Upper lobe of left lung (tissue), 6 donors: Measurements from ENCODE around the gene MDC1. TPM values are rescaled to one million over a fixed set of nuclear protein-coding genes. Genes with fewer than 3 reads are reported as not detected.
A peak's percentile ranks its signal among the peaks of the same experiment; 100 is the strongest.

Source experiments
- ATAC-seq, 2 donors: fragments of 200-7000 bp; cut with Tn5 transposase; one replicate each; pipeline ENCODE4 v1.9.1; 2022; ENCODE audit warnings: mild to moderate bottlenecking in 2 of 2, moderate library complexity in 2 of 2; ENCODE audit not compliant: low FRiP score in 2 of 2
- DNase-seq, 2 donors: peaks; one replicate each; pipeline ENCODE4 v3.0.0-alpha.2; 2019 to 2020
- H3K27ac ChIP-seq, 4 donors: fragments of 200-600 bp; sonication (generic); one replicate each; pipeline ENCODE4 v1.5.1; 2016 to 2019
- H3K27me3 ChIP-seq, 4 donors: fragments of 200-600 bp; sonication (generic); one replicate each; pipeline ENCODE4 v1.5.1; 2017 to 2019
- H3K36me3 ChIP-seq, 4 donors: fragments of 200-600 bp; sonication (generic); one replicate each; pipeline ENCODE4 v1.5.1; 2016 to 2019
- H3K4me1 ChIP-seq, 4 donors: fragments of 200-600 bp; sonication (generic); one replicate each; pipeline ENCODE4 v1.5.1; 2018 to 2019
- H3K4me3 ChIP-seq, 4 donors: fragments of 200-600 bp; sonication (generic); one replicate each; pipeline ENCODE4 v1.5.1; 2017 to 2019; ENCODE audit warnings: mild to moderate bottlenecking in 2 of 4, moderate library complexity in 1 of 4
- H3K9me3 ChIP-seq, 4 donors: fragments of 200-600 bp; sonication (generic); one replicate each; pipeline ENCODE4 v1.5.1; 2018 to 2019
- EP300 ChIP-seq, 4 donors: sonication (generic); formaldehyde crosslinking; IDR thresholded peaks; one replicate each; pipeline ENCODE4 v1.5.1; 2017; ENCODE audit warnings: antibody characterized with exemption in 4 of 4, control low read depth in 2 of 4
- POLR2A ChIP-seq, 4 donors: fragments of 450-650 bp; IDR thresholded peaks; one replicate each; pipeline ENCODE4 v1.5.1; 2016 to 2017; ENCODE audit warnings: antibody characterized with exemption in 4 of 4, mild to moderate bottlenecking in 2 of 4
- POLR2AphosphoS5 ChIP-seq, 2 donors: sonication (generic); formaldehyde crosslinking; IDR thresholded peaks; one replicate each; pipeline ENCODE4 v1.5.1; 2017; ENCODE audit warnings: antibody characterized with exemption in 2 of 2
- WGBS, 2 donors: methylation state at CpG; one replicate each; pipeline ENCODE4 v1.1.5; 2017 to 2018; 5-methylcytosine and 5-hydroxymethylcytosine counted together
- total RNA-seq, 6 donors: library from RNA; depleted of rRNA in 4 of 6; stranded (reverse); fragments of >200 nt in 4 of 6; gene quantifications; one replicate each; pipeline versions ENCODE4 v1.1.0 to v1.2.1, GENCODE V29; 2016 to 2021
- TF ChIP-seq, protein P1 (sequence below), 6 experiments: fragments of 450-650 bp in 4 of 6; fragments of 200-600 bp in 2 of 6; sonication (generic) in 2 of 6; IDR thresholded peaks; one replicate each; pipeline ENCODE4 v1.5.1; 2016 to 2019; ENCODE audit warnings: antibody characterized with exemption in 6 of 6
- donor health status: DM: no; HTN: no; CAD: no; lungs with moderate emphysema.
- donor health status: DM: no; HTN: yes; CAD: no; lungs with severe emphysema.

Gene MDC1
- total RNA-seq, 6 donors from 2014 or later, result 13.5 to 33.5 (median 24.2) TPM

DNA sequence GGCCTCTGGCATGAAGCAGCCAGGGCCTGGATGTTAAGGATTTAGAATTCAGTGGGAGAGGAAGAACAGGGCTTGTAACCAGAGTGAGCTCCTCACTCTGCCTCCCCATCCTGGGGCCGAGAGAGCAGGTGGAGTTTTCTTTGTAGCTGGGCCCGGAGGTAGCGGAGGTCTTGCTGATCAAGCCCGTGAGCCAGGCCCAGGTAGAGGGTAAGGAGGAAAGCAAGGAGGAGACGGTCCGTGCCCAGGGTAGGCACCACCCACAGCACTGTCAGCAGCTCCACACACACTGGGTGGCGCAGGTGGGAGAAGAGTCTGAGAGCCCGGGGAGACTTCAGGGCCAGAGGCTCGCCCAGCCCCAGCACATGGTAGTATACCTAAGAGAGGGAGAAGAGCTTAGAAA lies 28.5 kb downstream of the MDC1 start:
- TF ChIP-seq, protein P1, sequence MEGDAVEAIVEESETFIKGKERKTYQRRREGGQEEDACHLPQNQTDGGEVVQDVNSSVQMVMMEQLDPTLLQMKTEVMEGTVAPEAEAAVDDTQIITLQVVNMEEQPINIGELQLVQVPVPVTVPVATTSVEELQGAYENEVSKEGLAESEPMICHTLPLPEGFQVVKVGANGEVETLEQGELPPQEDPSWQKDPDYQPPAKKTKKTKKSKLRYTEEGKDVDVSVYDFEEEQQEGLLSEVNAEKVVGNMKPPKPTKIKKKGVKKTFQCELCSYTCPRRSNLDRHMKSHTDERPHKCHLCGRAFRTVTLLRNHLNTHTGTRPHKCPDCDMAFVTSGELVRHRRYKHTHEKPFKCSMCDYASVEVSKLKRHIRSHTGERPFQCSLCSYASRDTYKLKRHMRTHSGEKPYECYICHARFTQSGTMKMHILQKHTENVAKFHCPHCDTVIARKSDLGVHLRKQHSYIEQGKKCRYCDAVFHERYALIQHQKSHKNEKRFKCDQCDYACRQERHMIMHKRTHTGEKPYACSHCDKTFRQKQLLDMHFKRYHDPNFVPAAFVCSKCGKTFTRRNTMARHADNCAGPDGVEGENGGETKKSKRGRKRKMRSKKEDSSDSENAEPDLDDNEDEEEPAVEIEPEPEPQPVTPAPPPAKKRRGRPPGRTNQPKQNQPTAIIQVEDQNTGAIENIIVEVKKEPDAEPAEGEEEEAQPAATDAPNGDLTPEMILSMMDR (IDR thresholded peaks at IDR 0.05), result no peak
- TF ChIP-seq EP300 (IDR thresholded peaks at IDR 0.05) (no peak), POLR2A (IDR thresholded peaks at IDR 0.05) (no peak), POLR2AphosphoS5 (IDR thresholded peaks at IDR 0.05) (no peak)
- DNase-seq (no peak), ATAC-seq (no peak)
- no peaks in the 10 kb centered on the region for H3K27me3 ChIP-seq
- peak overlapping the region in 1 of 4 donors; percentile 70 for H3K4me3 ChIP-seq
- H3K36me3 ChIP-seq, result no peaks in the 10 kb centered on the region
- 86 to 95% methylated on average over 9 of the region's 9 CpGs for WGBS, 2 donors
- H3K9me3 ChIP-seq, result no peaks in the 10 kb centered on the region
- H3K27ac ChIP-seq, result peak overlapping the region; percentile 99 to 100 (median 99)
- peaks cover 32 to 41% (median 38%) of the 10 kb centered on the region in 4 donors for H3K4me1 ChIP-seq

GRCh38 chr6:30687659-30688431 lies 29.2 kb downstream of the MDC1 start:
- no peaks in the 10 kb centered on the region for H3K9me3 ChIP-seq
- TF ChIP-seq, protein P1 (IDR thresholded peaks at IDR 0.05), result peak in 1 of 6 experiments; percentile 4
- TF ChIP-seq EP300 (IDR thresholded peaks at IDR 0.05) (no peak), POLR2AphosphoS5 (IDR thresholded peaks at IDR 0.05) (no peak), POLR2A (IDR thresholded peaks at IDR 0.05) (peak in 1 of 4 donors; percentile 71)
- no peak for ATAC-seq
- no peaks in the 10 kb centered on the region for H3K36me3 ChIP-seq
- H3K4me1 ChIP-seq, result peaks cover 32 to 45% (median 41%) of the 10 kb centered on the region in 4 donors
- peak overlapping the region; percentile 99 to 100 (median 99) for H3K27ac ChIP-seq
- H3K27me3 ChIP-seq, result no peaks in the 10 kb centered on the region
- peak overlapping the region; percentile 70 to 87 (median 80) for H3K4me3 ChIP-seq
- no peak for DNase-seq
- WGBS, 2 donors, result 28 to 32% methylated on average over 6 to 20 of the region's 22 CpGs

GRCh38 chr6:30686908-30687658 lies 30.0 kb downstream of the MDC1 start:
- ATAC-seq, result peak; percentile 88
- DNase-seq, result peak; percentile 93 to 98
- TF ChIP-seq, protein P1 (IDR thresholded peaks at IDR 0.05), result no peak
- peak; percentile 93 to 97 for TF ChIP-seq POLR2AphosphoS5 (IDR thresholded peaks at IDR 0.05)
- peak in 3 of 4 donors; percentile 44 to 98 (median 81) for TF ChIP-seq EP300 (IDR thresholded peaks at IDR 0.05)
- peak in 2 of 4 donors; percentile 43 to 59 for TF ChIP-seq POLR2A (IDR thresholded peaks at IDR 0.05)
- no peaks in the 10 kb centered on the region for H3K9me3 ChIP-seq
- peaks cover 32 to 51% (median 44%) of the 10 kb centered on the region in 4 donors for H3K4me1 ChIP-seq
- H3K4me3 ChIP-seq, result peak overlapping the region; percentile 70 to 87 (median 80)
- no peaks in the 10 kb centered on the region for H3K27me3 ChIP-seq
- no peaks in the 10 kb centered on the region for H3K36me3 ChIP-seq
- H3K27ac ChIP-seq, result peak overlapping the region; percentile 99 to 100 (median 99)
- WGBS, 2 donors, result 1 to 3% methylated on average over 32 to 40 of the region's 52 CpGs

DNA sequence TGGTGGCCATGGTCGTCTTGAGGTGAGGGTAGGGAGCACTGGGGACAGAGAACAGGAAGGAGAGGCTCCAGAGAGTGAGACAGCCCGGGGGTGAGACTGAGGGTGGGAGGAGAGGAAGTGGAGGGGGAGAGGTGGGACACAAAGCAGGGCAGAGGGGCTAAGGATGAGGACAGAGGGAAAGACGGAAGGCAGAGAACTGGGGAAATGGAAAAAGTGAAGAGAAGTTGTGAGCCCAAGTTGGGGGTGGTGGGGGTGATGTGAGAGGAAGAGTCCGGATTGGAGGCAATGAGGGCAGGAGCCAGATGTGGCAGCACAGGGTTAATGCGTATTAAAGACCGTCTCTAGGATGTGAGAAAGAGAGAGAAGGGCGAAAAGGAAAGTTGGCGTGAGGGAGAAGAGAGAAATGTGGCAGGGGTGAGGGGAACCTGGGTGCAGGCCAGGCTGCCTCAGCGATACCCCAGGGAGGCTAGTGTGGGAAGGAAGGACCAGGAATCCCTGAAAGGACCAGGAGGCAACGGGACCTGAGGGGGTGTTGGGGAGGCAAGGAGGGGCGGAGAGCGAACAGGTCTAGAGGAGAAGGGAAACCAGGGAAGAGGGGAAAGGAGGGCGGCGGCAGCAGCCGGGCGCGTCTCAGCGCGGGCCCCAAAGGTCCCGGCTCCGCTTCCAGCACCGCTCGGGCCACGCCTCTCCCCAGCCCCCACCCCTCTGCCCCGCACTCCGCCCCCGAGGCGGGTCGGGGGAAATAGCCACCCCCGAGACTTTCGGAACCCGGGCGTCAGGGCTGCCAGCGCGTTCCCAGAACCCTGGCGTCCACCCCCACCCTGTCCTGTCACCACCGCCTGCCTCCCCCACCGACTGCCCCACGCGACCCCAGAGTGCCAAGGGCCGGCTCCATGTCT lies 30.8 kb downstream of the MDC1 start, which contains the start of gene PPP1R18:
Gene PPP1R18 (minus strand): TSS at position 637 of the 899 bp plus-strand sequence. CDS start 627 bp downstream, at position 10.
- TF ChIP-seq, protein P1 (IDR thresholded peaks at IDR 0.05), result peak in 2 of 6 experiments; percentile 6 to 10
- TF ChIP-seq EP300 (IDR thresholded peaks at IDR 0.05) (peak in 1 of 4 donors; percentile 11), POLR2A (IDR thresholded peaks at IDR 0.05) (peak in 2 of 4 donors; percentile 57 to 78), POLR2AphosphoS5 (IDR thresholded peaks at IDR 0.05) (peak; percentile 35 to 79)
- Histone ChIP-seq H3K4me3 (peak within 1 kb of the TSS; percentile 70 to 87 (median 80)), H3K4me1 (peaks cover 33 to 58% (median 51%) of the 10 kb centered on the region in 4 donors), H3K9me3 (no peaks in the 10 kb centered on the region), H3K36me3 (peaks cover 0 to 2% (median 0%) of the 10 kb centered on the region in 4 donors), H3K27me3 (no peaks in the 10 kb centered on the region), H3K27ac (peak within 1 kb of the TSS; percentile 99 to 100 (median 99))
- DNase-seq (peak; percentile 89 to 95), ATAC-seq (peak; percentile 70 to 75)
- WGBS, 2 donors, result 2 to 3% methylated on average over 16 to 24 of the region's 41 CpGs
